HG02840 (cell line): ENCODE data around the gene CHST8.

Source experiments
- ATAC-seq: cut with Tn5 transposase; IDR thresholded peaks from one replicate; pipeline ENCODE4 v1.9.1; 2021; ENCODE audit warnings: mild to moderate bottlenecking, moderate library complexity, moderate number of reproducible peaks; ENCODE audit not compliant: unreplicated experiment, low FRiP score

The CHST8 gene

DNA sequence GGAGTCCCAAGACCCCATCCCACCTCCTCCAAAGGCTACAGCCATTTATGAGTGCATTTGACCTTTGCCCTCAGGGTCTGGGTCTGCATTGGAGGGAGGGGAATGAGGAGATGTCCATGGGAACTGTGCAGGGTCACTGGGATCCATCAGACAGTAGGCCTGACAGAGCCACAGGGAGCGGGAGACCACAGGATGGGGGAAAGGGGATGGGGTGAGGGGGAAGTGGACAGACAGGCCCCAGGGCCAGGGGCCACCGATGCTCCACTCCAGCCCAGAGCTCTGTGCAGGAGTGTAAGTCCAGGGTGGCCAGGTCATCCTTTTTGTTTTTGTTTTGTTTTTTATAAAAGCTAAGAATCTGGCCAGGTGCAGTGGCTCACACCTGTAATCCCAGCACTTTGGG, 82.5 kb downstream of the CHST8 start:
- no peak for ATAC-seq

- ATAC-seq: no peak
These were observed 83.5 kb downstream of the CHST8 start for GRCh38 chr19:33705090-33705847.

- no peak for ATAC-seq
These were observed 84.1 kb downstream of the CHST8 start for GRCh38 chr19:33705860-33706259.

DNA sequence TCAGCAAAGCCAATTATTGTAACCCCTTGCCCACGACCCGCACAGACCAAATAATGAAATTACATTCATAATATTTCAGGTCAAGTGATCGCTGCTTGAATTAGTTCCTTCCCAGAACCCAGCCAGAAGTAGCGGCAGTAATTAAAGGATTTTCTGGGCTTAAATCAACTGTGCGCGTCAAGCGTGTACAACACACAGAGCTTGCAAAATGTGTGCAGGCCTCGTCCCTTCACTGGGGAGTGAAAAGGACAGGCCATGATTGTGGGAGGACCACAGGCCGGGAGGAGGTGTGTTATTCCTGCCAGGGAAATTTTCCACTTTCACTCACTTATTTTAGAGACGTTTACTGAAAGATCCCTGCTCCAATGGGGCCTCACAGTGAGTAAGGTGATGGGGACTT, 84.9 kb downstream of the CHST8 start:
- ATAC-seq: no peak

DNA sequence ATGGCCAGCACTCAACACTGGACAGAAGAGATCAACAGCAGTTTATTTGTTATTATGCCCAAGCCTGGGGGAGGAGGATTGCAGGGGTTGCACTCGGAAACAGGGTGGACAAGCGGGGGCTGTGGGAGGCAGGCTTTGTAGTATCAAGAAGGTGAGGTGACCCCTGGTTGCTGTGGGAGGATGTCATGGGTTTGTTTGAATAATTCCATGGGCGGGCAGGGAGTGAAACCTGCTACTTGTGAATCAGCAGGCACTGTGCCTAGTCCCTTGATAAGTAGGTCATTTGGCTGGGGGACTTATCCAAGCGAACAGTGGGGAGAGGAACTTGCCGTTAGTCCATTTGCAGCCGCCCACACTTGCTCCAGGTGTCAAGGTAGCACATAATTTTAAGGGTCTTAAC, 90.5 kb downstream of the CHST8 start:
- no peak for ATAC-seq

DNA sequence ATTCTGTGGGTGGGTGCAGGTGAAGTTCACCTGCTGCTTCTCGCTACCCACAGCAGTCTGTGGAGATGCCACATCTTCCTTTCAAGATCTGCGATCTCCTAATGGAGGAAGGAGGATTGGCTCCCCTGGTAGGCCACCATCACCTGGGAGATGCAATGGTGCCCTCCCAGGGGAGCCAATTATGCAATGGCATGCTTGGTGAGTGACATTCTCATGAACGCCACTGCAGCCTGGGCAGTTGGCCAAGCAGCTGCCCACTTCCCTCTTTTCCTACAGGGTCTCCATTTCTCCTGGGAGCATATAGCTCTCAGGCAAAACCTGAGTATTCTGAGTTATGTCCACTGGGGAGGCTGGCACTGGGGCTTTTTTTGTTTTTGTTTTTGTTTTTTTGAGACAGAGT, 91.4 kb downstream of the CHST8 start:
- no peak for ATAC-seq

DNA sequence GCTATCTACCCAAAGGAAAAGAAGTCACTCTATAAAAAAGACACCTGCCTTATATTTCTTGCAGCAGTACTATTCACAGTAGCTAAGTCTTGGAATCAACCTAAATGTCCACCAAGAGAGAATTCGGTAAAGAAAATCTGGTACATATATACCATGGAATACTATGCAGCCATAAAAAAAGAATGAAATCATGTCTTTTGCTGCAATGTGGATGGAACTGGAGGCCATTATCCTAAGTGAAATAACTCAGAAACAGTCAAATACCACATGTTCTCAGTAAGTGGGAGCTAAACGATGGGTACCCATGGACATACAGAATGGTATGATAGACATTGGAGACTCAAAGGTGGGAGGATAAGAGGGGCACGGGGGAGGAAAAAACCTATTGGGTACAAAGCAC, 92.4 kb downstream of the CHST8 start:
- no peak for ATAC-seq

- no peak for ATAC-seq
These were observed 93.7 kb downstream of the CHST8 start for GRCh38 chr19:33715462-33715861.

GRCh38 chr19:33717878-33718277, 96.1 kb downstream of the CHST8 start:
- ATAC-seq: no peak

- ATAC-seq: no peak
These were observed 97.0 kb downstream of the CHST8 start for GRCh38 chr19:33718651-33719254.

GRCh38 chr19:33719366-33720154, 97.8 kb downstream of the CHST8 start:
- no peak for ATAC-seq

GRCh38 chr19:33720155-33720493, 98.4 kb downstream of the CHST8 start:
- no peak for ATAC-seq

DNA sequence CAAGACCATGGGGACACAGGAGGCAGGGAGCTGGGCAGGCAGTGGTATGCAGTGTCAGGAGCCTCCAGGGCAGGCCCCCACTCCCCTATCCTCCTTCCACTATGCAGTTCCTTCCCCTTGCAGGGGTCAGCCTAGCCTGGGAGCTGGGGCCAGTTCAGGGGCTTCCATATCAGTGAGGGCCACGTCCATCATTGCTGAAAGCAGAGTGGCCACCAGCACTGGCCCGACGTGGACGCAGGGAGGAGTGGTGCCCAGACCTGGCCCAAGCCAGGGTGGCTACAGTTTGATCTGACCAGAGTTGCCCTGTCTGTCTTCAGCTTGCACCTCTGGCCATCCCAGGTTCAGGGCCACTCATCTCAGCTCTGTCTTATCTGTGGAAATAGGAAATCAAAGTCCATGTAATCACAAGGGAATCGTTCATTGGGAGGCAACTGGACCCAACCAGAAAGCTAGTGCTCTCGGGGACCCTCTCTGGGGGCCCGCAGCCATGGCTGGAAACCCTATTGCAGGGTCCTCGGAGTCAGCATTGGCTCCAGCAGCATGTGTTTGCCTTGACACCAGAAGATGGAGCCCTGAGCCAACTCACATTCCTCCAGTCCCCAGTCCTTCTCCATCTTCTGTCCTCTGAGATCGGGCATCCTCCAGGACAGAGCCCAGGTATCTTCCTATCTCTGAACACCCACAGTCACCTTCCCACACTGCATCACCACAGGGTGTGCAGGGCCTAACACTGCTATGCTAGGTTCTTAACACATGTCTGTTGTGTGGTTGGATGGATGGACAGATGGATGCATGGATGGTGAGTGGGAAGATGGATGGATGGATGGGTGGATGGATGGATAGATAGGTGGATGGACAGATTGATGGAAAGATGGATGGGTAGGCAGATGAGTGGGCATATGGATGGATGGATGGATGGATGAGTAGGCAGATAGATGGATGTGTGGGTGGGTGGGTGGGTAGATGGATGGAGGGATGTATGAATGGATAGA, 99.2 kb downstream of the CHST8 start:
- no peak for ATAC-seq

GRCh38 chr19:33721735-33722297, 100.1 kb downstream of the CHST8 start:
- no peak for ATAC-seq

DNA sequence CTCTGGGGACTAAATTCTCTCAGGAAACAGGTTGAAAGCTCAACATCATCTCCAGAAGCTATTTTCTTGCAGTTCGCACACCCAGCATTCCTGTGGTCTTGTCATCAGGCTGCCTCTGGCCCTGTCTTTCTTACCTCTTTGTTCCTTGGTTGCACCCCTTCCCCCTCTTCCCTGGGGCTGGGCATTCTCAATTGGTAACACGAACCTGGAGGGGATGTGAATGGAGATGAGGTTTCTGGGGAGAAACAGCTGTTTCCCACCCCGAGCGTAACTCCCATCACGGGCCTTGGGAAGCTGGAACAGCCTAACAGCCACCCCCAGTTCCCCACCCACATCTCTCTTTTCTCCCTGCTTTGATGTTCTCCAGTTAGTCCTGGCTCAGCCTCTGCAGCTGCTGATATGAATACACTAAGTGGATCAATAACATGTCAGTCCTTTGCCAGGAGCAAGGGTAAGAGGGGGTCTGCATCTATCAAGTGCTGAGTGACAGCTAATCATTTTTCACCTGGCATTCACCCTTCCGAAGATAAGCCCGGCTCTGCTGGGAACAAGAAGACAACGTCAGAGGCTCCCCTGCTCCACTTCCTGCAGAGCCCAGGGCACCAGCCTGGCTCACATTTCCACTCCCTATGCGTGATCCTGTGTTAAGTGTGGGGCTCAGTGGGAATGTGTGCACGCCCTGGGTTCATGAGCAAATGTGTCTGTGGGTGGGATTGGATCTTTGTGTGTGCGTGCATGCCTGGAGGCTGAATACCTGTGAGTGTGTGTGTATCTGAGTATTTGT, 100.9 kb downstream of the CHST8 start:
- ATAC-seq: no peak

DNA sequence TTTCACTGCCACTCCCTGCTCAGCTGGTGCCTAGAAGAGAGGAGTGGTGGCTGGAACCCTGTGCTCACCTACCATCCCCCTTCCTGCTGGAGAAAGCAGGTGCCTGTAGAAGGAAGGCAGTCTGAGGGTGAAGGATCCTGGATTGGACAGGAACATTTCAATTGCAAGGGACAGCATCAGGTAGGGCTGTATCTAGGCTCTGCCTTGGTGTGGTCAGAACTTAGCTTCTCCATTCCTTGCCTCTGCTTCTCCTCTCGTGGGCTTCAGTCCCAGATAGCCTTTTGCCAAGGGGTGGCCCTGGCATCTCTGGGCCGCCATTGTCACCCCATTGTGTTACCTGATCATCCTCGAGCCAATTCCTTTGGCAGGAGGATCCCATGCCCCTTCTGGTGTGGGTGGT, 101.8 kb downstream of the CHST8 start:
- ATAC-seq: no peak

DNA sequence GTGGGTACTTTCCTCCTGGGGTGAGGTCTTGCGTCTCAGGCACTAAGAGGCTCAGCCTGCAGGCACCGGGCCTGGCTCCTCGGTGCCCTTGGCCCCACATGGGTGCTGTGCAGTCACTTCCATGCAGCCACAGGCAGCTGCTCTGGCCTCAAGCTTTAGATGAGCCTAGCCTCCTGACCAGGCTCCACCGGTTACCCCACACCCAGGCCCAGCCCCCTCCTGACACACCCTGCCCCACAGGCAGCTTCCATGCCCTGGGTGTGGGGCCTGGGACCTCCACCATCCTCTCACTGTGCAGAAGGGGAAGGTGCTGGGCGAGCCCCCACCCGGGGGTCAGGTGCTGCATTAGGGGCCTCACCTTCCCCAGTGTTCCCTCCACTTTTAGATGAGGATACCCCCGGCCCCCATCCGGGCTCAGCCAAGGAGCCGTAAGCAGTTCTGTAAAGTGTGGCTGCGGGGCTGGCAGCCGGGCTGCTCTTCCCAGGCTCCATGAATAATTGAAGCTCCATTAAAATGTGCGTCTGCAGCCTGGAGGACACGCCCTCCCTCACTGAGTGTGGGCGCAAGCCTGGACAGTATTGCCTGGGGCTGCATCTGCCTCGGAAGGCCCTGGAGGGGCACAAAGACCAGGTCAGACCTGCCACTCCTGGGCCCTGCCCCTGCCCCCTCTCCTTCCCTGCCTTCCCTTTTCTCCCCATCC, 102.4 kb downstream of the CHST8 start:
- ATAC-seq: no peak

- ATAC-seq: no peak
These were observed 102.9 kb downstream of the CHST8 start for GRCh38 chr19:33724721-33725060.

DNA sequence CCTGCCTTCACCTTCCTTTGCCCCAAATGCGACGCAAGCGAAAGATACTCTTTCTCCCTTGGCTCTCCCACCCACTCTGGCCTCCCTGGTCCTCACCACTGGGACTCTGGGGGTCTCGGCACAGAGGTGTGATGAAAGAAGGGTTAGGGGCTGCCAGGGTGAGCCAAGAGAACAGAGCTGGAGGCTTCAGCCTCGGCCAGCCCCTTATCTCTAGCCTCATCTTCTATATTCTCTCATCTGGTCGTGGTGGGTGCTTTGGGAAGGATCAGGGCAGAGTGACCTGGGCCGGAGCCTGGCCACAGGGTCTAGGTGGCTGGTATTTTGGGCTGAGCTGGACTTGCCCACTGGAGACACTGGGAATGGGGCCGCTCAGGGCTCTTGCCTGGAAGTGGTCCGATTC, 103.8 kb downstream of the CHST8 start:
- ATAC-seq: no peak
